Erythroblast (primary cell): ENCODE measurements around the gene SUB1.

Experiments used
- GATA1 ChIP-seq: IDR thresholded peaks from 2 replicates; pipeline ENCODE4 v1.6.1; 2011; ENCODE audit warnings: low read depth, mild to moderate bottlenecking, control low read depth, low read length, moderate library complexity
- POLR2A ChIP-seq: IDR thresholded peaks from 2 replicates; pipeline ENCODE4 v1.6.1; 2011; ENCODE audit warnings: mild to moderate bottlenecking, low read length

DNA sequence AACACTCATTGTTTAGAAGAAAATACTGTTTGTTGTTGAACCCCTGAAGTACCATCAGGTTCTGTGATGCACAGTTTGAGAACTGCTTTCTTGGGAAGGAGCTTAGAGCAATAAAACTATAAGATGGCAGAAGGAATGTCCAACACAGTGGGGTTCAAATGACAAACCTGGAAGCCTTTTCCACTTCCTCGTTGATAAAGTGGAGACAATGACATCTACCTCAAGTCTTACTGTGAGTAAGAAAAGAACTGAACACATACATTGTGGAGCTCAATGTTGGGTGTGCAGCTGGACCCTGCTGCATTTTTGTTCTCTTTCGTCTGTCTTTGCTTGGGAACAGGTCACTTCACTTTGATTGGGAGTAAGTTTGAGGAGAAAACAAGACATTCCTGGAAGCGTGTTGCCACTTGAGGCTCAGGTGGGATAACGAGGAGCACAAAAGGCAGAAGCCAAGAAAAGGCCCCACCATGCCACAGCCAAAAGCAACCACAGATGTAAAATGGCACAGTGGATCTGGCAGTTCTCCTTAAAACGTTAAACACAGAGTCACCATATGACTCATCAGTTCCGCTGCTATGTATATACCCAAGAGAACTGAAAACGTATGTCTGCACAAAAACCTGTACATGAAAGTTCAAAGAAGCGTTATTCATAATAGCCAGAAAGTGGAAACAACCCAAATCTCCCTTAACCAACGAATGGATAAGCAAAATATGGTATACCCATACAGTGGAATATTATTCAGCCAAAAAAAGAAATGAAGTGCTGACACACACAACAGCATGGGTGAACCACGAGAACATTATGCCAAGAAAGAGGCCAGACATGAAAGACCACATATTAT is 42.9 kb upstream of the SUB1 start:
- TF ChIP-seq POLR2A, result no peak
- no peak for TF ChIP-seq GATA1
